Keratinocyte (primary cell): ENCODE data around the gene CABP4. TPM values are rescaled to one million over a fixed set of nuclear protein-coding genes. Genes with fewer than 3 reads are reported as not detected.

Source experiments
- DNase-seq: peaks from one replicate; pipeline ENCODE4 v3.0.0-alpha.2; 2011; ENCODE audit warnings: low read depth, missing footprints, low spot score
- FAIRE-seq: peaks from 2 replicates; lab custom pipeline; 2011; peaks lifted over from hg19 to GRCh38; lab: Jason Lieb, UNC
- H2AFZ ChIP-seq: 2 replicates; pipeline ENCODE4 v1.6.0; 2012; ENCODE audit warnings: low read length, control low read depth, inconsistent platforms; ENCODE audit not compliant: control insufficient read depth
- H3K27ac ChIP-seq: 2 replicates; pipeline ENCODE4 v1.5.1; 2011; ENCODE audit warnings: low read length; ENCODE audit not compliant: control insufficient read depth, insufficient read depth
- H3K27me3 ChIP-seq: 3 replicates; pipeline ENCODE4 v1.6.0; 2011; ENCODE audit warnings: low read length; ENCODE audit not compliant: control insufficient read depth, insufficient read depth; ENCODE audit errors: extremely low read depth
- H3K36me3 ChIP-seq, 2 experiments: 2 replicates in 1 of 2; 3 replicates in 1 of 2; pipeline ENCODE4 v1.5.1; 2011; ENCODE audit warnings: low read length in 2 of 2, mild to moderate bottlenecking in 1 of 2; ENCODE audit not compliant: control insufficient read depth in 2 of 2, insufficient read depth in 2 of 2; ENCODE audit errors: extremely low read depth in 1 of 2
- H3K4me1 ChIP-seq: 3 replicates; pipeline ENCODE4 v1.5.1; 2011; ENCODE audit warnings: low read length; ENCODE audit not compliant: control insufficient read depth, insufficient read depth; ENCODE audit errors: extremely low read depth
- H3K4me2 ChIP-seq: 3 replicates; pipeline ENCODE4 v1.6.0; 2011; ENCODE audit warnings: low read depth, low read length; ENCODE audit not compliant: control insufficient read depth, insufficient read depth; ENCODE audit errors: extremely low read depth
- H3K4me3 ChIP-seq, 3 experiments: fragments of 200-600 bp in 1 of 3; sonication (generic) in 1 of 3; 2 replicates in 2 of 3; 3 replicates in 1 of 3; pipeline ENCODE4 v1.5.1; 2011 to 2016; ENCODE audit warnings: low read length in 3 of 3, mild to moderate bottlenecking in 3 of 3, control low read depth in 2 of 3, inconsistent platforms in 1 of 3, low read depth in 1 of 3, mixed read lengths in 1 of 3, mixed run types in 1 of 3, moderate library complexity in 1 of 3; ENCODE audit not compliant: control insufficient read depth in 2 of 3, insufficient read depth in 2 of 3; ENCODE audit errors: extremely low read depth in 1 of 3
- H3K79me2 ChIP-seq: 2 replicates; pipeline ENCODE4 v1.6.0; 2012; ENCODE audit warnings: low read length; ENCODE audit not compliant: control insufficient read depth, insufficient read depth
- H3K9ac ChIP-seq: 3 replicates; pipeline ENCODE4 v1.6.0; 2011; ENCODE audit warnings: low read length; ENCODE audit not compliant: control insufficient read depth, insufficient read depth; ENCODE audit errors: extremely low read depth
- H3K9me1 ChIP-seq: 3 replicates; pipeline ENCODE4 v1.6.0; 2011; ENCODE audit warnings: low read length; ENCODE audit not compliant: control insufficient read depth, insufficient read depth; ENCODE audit errors: extremely low read depth
- H3K9me3 ChIP-seq: 2 replicates; pipeline ENCODE4 v1.5.1; 2012; ENCODE audit warnings: low read depth, low read length; ENCODE audit not compliant: control insufficient read depth
- H4K20me1 ChIP-seq: 3 replicates; pipeline ENCODE4 v1.6.0; 2011; ENCODE audit warnings: low read length; ENCODE audit not compliant: control insufficient read depth, insufficient read depth; ENCODE audit errors: extremely low read depth
- CTCF ChIP-seq, 3 experiments: IDR thresholded peaks in 1 of 3; conservative IDR thresholded peaks in 1 of 3; optimal IDR thresholded peaks in 1 of 3; 2 replicates in 2 of 3; 3 replicates in 1 of 3; pipeline versions ENCODE3 to v1.5.1; 2011; ENCODE audit warnings: low read length in 3 of 3, mild to moderate bottlenecking in 3 of 3, moderate library complexity in 2 of 3, control low read depth in 1 of 3, inconsistent platforms in 1 of 3; ENCODE audit not compliant: insufficient read depth in 2 of 3; ENCODE audit errors: extremely low read depth in 1 of 3
- EZH2 ChIP-seq: IDR thresholded peaks from one replicate; pipeline ENCODE4 v1.6.1; 2012; ENCODE audit warnings: inconsistent platforms, mild to moderate bottlenecking, low read length, moderate library complexity
- dilution Hi-C: fragments of 300-500 bp; cut with MboI; formaldehyde crosslinking; loops from one replicate; pipeline ENCODE4 v1.7.0; 2020; ENCODE audit warnings: low sequenced_read_pairs; ENCODE audit not compliant: extremely low pct_ligation_motif_present
- polyA plus RNA-seq, 5 experiments: library from polyadenylated mRNA; depleted of rRNA in 3 of 5; stranded (reverse) in 3 of 5; stranded (forward) in 1 of 5; unstranded in 1 of 5; fragments of >200 nt; gene quantifications; 1 replicate in 1 of 5; 2 replicates in 3 of 5; 3 replicates in 1 of 5; pipeline versions ENCODE4 v1.2.1 to v1.2.3, GENCODE V29; 2011 to 2012; ENCODE audit warnings: missing spikeins in 2 of 5, low read depth in 1 of 5, low replicate concordance in 1 of 5

Gene CABP4
- polyA plus RNA-seq, 1 donor (not counting 4 experiments of a cell fraction or from before 2014, with no cell fraction given), result not detected

DNA sequence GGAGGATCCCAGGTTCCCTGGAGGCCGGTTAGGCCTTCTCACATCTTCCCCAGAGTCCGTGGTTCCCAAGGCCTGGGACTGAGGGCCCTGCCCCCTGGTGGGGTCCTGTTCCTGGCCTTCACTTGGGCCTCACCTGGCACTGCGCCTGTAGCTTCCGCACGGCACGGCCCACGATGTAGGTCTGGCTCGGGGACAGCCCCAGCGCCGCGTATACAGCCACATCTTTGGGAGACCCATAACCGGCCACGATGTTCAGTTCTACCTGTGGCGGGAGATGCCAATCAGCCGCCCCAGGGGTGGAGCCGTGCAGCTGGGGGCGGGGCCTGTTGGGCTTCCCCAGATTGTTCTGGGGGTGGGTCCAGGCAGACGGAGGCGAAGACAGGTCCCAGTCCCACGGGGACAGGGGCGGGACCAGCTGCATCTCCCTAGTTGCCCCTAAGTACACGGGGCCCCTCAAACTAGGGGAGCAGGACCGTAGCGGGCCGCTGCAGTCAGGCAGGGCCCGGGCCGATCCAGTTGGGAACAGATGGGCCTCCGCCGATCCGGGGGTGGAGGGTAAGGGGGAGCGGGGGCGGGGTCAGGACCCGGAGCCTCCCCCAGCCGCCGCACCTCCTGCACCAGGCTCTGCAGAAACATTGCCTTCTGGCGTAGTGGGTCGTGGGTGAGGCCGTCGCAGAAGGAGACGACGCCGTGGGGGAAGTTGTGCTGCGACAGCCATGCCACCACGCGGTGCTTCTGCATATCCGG lies 37.8 kb downstream of the CABP4 start:
- dilution Hi-C loops, result no loop called here
- no peak for FAIRE-seq
- no peaks in the 10 kb centered on the region for H3K27me3 ChIP-seq
- H3K9me1 ChIP-seq, result no peaks in the 10 kb centered on the region
- H4K20me1 ChIP-seq, result no peaks in the 10 kb centered on the region
- H3K4me1 ChIP-seq, result no peaks in the 10 kb centered on the region
- H3K27ac ChIP-seq, result no peak overlapping the region
- no peak overlapping the region for H3K4me2 ChIP-seq
- H3K9ac ChIP-seq, result no peak overlapping the region
- H3K36me3 ChIP-seq, result peaks cover 18 to 30% of the 10 kb centered on the region in 2 experiments
- no peaks in the 10 kb centered on the region for H3K79me2 ChIP-seq
- no peaks in the 10 kb centered on the region for H3K9me3 ChIP-seq
- H3K4me3 ChIP-seq, result no peak overlapping the region
- TF ChIP-seq EZH2, result no peak
- no peak for TF ChIP-seq CTCF (optimal IDR thresholded peaks at IDR 0.05 in 1 of 3, IDR thresholded peaks at IDR 0.05 in 1 of 3, conservative IDR thresholded peaks at IDR 0.05 in 1 of 3; ENCODE audit: extremely low read depth in 1 of 3, insufficient read depth in 2 of 3, low read length in 3 of 3)
- H2AFZ ChIP-seq, result no peak overlapping the region
- DNase-seq, result no peak

GRCh38 chr11:67493548-67494370 lies 38.6 kb downstream of the CABP4 start:
- H3K9ac ChIP-seq, result no peak overlapping the region
- H3K4me1 ChIP-seq, result no peaks in the 10 kb centered on the region
- no peak overlapping the region for H3K4me2 ChIP-seq
- FAIRE-seq (no peak), DNase-seq (no peak)
- no peaks in the 10 kb centered on the region for H3K9me1 ChIP-seq
- no peaks in the 10 kb centered on the region for H4K20me1 ChIP-seq
- no peaks in the 10 kb centered on the region for H3K27me3 ChIP-seq
- no peaks in the 10 kb centered on the region for H3K9me3 ChIP-seq
- H2AFZ ChIP-seq, result no peak overlapping the region
- no peaks in the 10 kb centered on the region for H3K79me2 ChIP-seq
- peaks cover 16 to 30% of the 10 kb centered on the region in 2 experiments for H3K36me3 ChIP-seq
- H3K27ac ChIP-seq, result no peak overlapping the region
- no peak overlapping the region for H3K4me3 ChIP-seq
- TF ChIP-seq EZH2 (no peak), CTCF (optimal IDR thresholded peaks at IDR 0.05 in 1 of 3, IDR thresholded peaks at IDR 0.05 in 1 of 3, conservative IDR thresholded peaks at IDR 0.05 in 1 of 3; ENCODE audit: extremely low read depth in 1 of 3, insufficient read depth in 2 of 3, low read length in 3 of 3) (no peak)
- dilution Hi-C loops, result no loop called here
